GM18868 (cell line): Measurements from ENCODE around the gene TMEM131L.

Experiments used
- ATAC-seq: cut with Tn5 transposase; IDR thresholded peaks from one replicate; pipeline ENCODE4 v1.9.1; 2021; ENCODE audit warnings: mild to moderate bottlenecking, moderate library complexity; ENCODE audit not compliant: unreplicated experiment

TMEM131L gene

GRCh38 chr4:153570228-153570973 lies 104.2 kb downstream of the TMEM131L start:
- peak; percentile 69 for ATAC-seq

- ATAC-seq, result no peak
Observed at GRCh38 chr4:153571006-153571545, 104.9 kb downstream of the TMEM131L start.

DNA sequence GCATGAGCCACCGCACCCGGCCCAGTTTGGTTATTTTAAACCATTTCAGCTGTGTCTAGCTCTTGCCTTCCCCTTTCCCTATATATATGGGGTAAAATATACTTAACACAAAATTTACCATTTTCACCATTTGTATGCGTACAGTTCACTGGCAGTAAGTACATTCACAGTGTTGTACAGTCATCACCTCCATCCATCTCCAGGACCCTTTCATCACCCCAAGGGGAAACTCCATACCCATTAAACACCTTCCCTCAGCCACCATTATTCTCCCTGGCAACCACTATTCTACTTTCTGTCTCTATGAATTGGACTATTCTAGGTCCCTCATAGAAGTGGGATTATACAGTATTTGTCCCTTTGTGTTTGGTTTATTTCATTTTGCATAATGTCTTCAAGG lies 106.4 kb downstream of the TMEM131L start:
- no peak for ATAC-seq

DNA sequence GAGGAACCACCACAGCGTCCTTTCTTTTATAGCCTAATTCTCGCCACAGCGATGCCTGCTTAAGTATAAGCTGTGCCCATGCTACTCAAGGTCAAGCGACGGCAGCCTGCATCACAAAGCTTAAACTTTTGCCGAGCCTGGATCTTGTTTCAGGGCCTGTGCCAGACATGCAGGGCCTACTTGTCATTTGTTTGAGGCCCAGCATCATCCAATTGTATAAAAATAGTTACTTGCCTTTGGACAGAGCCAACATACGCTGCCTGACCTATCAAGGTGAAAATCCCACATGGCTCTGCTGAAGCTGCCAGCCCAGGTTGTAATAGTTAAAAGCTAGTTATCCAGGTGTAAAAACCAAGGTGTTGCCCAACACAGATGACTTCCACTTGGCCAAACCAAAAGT lies 107.1 kb downstream of the TMEM131L start:
- ATAC-seq, result no peak

GRCh38 chr4:153573881-153574802 lies 108.0 kb downstream of the TMEM131L start:
- peak; percentile 43 for ATAC-seq

DNA sequence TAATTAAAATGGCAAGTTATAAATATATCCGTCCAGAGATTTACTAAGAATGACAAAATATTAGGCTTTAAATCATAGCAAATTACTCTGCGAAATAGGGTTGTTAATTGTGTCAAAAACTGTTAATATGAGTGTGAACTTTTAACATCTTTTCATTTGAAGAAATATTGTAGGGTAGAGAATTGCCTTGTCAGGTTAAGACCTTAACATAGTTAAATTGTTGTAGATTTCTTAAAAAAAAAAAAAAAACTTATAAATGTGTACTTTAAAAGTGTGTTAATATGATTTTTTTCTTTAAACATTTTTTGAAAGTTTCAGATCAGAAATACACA lies 110.2 kb downstream of the TMEM131L start:
- ATAC-seq, result no peak

- ATAC-seq, result no peak
Observed at GRCh38 chr4:153577053-153577452, 110.9 kb downstream of the TMEM131L start.

GRCh38 chr4:153579410-153579809 lies 113.2 kb downstream of the TMEM131L start:
- ATAC-seq, result peak; percentile 37

DNA sequence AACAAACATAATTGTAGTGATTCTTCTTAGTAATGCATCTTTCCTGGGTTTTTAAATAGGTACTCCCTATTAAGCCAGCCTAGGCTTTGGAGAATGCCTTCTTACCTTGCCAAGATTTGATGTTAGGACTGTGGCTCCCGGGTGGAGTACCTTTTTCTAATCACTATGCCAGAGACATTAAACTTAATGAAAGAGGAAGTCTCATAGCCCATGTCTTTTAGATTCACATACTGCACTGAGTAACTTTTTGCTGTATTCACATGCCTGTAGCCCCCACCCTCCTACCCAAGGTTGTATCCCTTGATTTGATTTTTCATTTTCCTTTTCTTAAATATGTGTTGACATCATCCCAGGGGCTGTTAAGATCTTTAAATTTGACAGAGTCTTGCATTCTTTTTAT lies 113.7 kb downstream of the TMEM131L start:
- peak; percentile 56 for ATAC-seq

DNA sequence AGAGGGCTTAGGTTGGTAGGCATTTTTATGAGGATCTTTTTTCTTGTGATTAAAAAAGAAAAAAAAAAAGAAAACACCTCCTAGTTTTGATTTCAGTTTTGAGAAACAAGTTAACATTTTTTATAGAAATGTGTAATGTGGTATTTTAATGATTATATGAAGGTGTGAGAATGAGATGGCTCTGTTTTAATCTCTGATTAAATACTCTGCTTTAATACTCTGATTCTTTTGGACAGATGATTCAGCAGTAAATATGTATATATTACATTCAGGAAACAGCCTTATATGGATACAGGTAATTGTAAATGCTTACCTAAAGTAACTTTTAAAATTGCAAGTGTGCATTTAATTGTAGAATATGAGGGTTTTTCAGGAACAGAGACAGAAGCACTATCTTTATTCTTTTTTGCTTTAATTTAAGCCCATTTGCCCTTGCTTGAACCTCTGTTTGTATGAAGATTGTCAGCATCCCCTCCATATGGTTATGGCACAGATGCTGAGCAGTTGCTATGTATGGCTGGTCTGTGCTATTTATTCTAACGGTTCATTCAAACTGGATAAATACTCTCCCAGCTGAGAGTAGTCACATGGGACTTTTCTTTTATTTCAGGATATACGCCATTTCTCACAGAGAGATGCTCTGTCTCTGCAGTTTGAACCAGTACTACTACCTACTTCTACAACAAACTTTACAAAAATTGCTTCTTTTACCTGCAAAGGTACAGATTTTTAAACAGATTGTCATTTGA lies 117.0 kb downstream of the TMEM131L start:
- no peak for ATAC-seq

DNA sequence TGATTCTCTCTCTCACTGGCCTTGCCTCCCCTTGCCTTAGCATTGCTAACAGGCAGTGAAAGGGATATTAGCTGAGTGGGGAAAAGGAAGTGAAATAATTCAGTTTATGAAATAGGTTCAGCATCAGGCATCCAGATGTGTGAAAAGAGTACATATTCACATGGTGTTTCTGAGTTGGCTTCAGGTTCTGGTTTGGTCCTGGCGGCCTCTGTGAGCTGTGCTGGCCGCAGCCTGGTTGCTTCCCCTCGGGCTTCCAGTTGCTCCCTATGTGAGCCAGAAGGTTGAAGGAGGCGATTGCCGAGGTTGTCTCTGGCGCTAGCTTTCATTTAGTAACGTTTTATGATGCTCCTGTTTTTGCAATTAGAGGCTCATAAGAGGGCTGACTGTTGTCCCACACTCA lies 118.9 kb downstream of the TMEM131L start:
- no peak for ATAC-seq

DNA sequence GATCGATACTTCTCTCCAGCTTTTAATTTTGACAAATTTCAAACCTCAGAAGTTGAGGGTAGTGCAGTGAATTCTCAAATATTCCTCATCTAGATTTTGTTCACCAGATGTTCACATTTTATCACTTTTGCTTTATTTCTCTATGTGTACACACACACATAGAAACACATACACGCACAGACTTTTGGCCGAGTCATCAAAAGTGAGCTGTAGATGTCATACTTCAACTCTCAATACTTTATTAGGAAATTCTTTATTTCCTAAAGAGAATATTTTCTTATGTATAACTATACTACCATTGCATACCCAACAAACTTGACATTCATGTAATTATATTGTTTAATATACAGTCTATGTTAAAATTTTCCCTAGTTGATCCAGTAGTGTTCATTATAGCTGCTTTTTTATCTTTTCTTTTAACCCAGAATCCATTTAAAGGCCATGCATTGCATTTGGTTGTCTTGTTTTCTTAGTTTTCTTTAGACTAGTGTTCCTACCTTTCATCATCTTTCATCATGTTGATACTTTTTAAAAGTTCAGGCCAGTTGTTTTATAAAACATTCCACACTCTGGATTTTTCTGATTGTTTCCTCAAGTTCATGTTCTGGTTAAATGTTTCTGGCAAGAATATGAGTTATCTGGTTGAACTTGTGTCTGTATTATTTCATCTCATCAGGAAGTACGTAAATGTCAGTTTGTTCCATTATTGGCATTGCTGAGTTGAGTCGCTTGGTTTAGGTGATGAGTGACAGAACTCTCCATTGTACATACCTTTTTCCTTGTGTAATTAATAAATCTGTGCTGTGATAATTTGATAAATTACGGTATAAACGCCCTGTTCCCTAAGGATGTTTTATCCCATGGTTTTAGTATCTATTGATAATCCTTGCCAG lies 123.8 kb downstream of the TMEM131L start:
- no peak for ATAC-seq

- no peak for ATAC-seq
Observed at GRCh38 chr4:153591441-153591840, 125.3 kb downstream of the TMEM131L start.

GRCh38 chr4:153592064-153592463 lies 125.9 kb downstream of the TMEM131L start:
- no peak for ATAC-seq

DNA sequence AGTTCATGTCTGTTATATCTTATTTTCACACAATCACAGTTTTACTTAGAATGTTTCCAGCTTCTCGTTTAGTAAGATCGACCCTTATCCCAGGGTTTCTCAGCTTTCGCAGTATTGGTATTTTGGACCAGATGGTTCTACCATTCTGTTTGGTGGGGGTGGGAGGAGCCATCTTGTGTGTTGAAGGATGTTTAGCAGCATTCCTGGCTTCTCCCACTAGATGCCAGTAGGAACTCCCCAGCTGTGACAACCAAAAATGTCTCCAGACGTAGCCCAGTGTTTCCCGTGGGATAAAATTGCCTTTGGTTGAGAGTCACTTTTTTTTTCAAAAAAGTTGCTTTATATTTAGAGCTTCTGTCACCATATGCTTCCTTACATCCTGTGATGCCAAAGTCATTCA lies 127.0 kb downstream of the TMEM131L start:
- ATAC-seq, result no peak

DNA sequence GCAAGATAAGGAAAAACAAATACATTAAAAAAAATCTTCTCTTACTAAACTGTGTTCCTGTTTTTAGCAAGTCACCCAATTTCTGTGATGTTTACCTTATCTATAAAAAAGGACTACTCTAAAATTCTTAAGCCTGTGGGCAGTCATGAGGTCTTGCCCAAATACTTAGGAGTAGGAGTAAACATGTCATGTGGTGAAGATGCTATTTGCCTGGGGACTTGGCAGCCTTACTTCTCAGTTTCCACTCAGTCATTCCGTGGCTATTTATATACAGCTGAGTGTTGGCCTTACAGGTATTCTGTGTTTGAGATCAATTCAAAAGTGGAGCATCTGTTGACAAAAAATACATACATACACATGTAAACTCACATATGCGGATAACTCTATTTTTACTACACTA lies 128.1 kb downstream of the TMEM131L start:
- no peak for ATAC-seq

DNA sequence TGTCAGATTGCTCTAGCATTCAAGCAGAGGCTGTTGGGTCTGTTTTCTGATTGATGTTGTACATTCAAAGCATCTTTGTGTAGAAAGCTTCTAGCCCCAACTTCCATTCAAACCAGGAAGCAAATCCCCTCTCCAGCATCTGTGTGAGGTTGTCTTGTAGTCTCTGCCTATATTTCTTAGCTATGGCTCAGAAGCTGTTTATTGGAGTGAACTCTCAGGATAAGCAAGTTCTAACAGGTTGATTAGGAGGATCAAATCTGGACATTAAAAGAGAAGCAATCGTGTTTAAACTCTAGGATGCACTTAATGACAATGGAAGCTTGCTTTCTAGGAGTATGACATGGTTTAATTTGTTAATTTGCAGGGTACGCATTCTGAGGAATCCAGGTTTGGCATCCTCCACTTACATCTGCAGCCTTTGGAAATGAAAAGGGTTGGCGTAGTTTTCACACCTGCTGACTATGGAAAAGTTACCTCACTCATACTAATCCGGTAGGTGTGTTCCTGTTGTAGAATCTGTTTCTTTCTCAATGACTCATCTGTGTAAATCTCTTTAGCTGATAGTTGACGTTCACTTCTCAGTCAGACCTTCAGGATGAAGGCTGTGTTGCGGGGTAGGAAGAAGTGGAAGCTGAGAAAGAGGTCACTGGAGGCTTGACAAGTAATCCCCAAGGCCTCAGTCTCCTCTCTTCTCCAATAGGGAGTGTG lies 129.9 kb downstream of the TMEM131L start:
- ATAC-seq, result peak; percentile 66

DNA sequence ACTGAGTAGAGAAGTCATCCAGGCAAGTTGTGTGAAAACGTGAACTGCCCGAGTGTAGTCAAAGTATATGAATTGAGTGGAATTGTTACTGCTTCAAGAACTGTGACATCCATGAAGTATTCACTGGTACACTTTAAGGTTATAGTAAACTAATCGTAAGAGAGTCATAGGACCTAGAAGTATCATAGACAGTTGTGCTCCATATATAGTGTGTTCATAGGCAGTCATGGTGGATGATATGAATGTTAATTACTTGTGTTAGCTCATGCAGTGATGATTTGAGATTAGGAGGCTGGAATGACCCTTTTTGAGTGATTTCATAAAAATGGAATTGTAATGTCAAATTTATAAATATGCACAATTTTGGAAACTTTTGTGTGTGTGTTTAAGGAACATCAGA lies 136.6 kb downstream of the TMEM131L start:
- no peak for ATAC-seq

- ATAC-seq, result no peak
Observed at GRCh38 chr4:153603258-153603657, 137.1 kb downstream of the TMEM131L start.

DNA sequence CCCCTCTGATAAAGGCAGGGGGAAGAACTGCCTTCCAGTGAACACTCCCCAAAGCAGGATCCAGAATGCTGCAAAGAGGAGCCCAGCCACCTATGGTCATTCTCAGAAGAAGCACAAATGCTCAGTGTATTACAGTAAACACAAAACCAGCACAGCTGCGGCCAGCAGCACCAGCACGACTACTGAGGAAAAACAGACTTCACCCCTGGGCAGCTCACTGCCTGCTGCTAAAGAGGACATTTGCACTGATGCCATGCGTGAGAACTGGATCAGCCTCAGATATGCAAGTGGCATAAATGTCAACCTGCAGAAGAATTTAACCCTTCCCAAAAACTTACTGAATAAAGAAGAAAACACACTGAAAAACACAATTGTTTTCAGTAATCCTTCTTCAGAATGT lies 137.7 kb downstream of the TMEM131L start:
- ATAC-seq, result no peak
